ENCODE results near the gene RNASE4. TPM values are rescaled to one million over a fixed set of nuclear protein-coding genes. Genes with fewer than 3 reads are reported as not detected.
"Not testable (repeated sequence)": the region's sequence is repeated elsewhere in the genome, so short reads cannot be mapped to it uniquely, and the experiment has no call there.

The RNASE4 gene
- total RNA-seq, 1 donor from 2014 or later, result 2.6 TPM

- Mint-ChIP-seq H3K27me3 (ENCODE audit: low read depth) (no peaks in the 10 kb centered on the region), H3K9me3 (no peaks in the 10 kb centered on the region), H3K4me1 (peaks cover 17% of the 10 kb centered on the region), H3K36me3 (ENCODE audit: low read depth) (no peaks in the 10 kb centered on the region), H3K27ac (ENCODE audit: unreplicated experiment) (no peak overlapping the region), H3K4me3 (no peak overlapping the region)
- no peak for TF ChIP-seq CTCF (conservative IDR thresholded peaks at IDR 0.05)
- DNase-seq (ENCODE audit: low read depth, low spot score), result no peak
These were observed 46.5 kb downstream of the RNASE4 start for GRCh38 chr14:20730891-20731290.

GRCh38 chr14:20732477-20732876 lies 48.1 kb downstream of the RNASE4 start:
- Mint-ChIP-seq H3K27me3 (ENCODE audit: low read depth) (no peaks in the 10 kb centered on the region), H3K36me3 (ENCODE audit: low read depth) (no peaks in the 10 kb centered on the region), H3K27ac (ENCODE audit: unreplicated experiment) (peak overlapping the region; percentile 81), H3K4me1 (peaks cover 10% of the 10 kb centered on the region), H3K9me3 (no peaks in the 10 kb centered on the region), H3K4me3 (no peak overlapping the region)
- DNase-seq (ENCODE audit: low read depth, low spot score), result no peak
- TF ChIP-seq CTCF (conservative IDR thresholded peaks at IDR 0.05), result no peak

- no peaks in the 10 kb centered on the region for H3K27me3 Mint-ChIP-seq (ENCODE audit: low read depth)
- H3K9me3 Mint-ChIP-seq, result no peaks in the 10 kb centered on the region
- H3K36me3 Mint-ChIP-seq (ENCODE audit: low read depth), result no peaks in the 10 kb centered on the region
- TF ChIP-seq CTCF (conservative IDR thresholded peaks at IDR 0.05), result no peak
- no peak overlapping the region for H3K27ac Mint-ChIP-seq (ENCODE audit: unreplicated experiment)
- no peak for DNase-seq (ENCODE audit: low read depth, low spot score)
- H3K4me1 Mint-ChIP-seq, result peaks cover 10% of the 10 kb centered on the region
- H3K4me3 Mint-ChIP-seq, result no peak overlapping the region
These were observed 48.7 kb downstream of the RNASE4 start for GRCh38 chr14:20732979-20733635.

GRCh38 chr14:20733684-20734429 lies 49.5 kb downstream of the RNASE4 start:
- no peaks in the 10 kb centered on the region for H3K9me3 Mint-ChIP-seq
- no peak for DNase-seq (ENCODE audit: low read depth, low spot score)
- TF ChIP-seq CTCF (conservative IDR thresholded peaks at IDR 0.05), result no peak
- no peak overlapping the region for H3K4me3 Mint-ChIP-seq
- H3K27me3 Mint-ChIP-seq (ENCODE audit: low read depth), result no peaks in the 10 kb centered on the region
- no peak overlapping the region for H3K27ac Mint-ChIP-seq (ENCODE audit: unreplicated experiment)
- H3K4me1 Mint-ChIP-seq, result peaks cover 10% of the 10 kb centered on the region
- no peaks in the 10 kb centered on the region for H3K36me3 Mint-ChIP-seq (ENCODE audit: low read depth)

GRCh38 chr14:20734430-20734806 lies 50.1 kb downstream of the RNASE4 start:
- TF ChIP-seq CTCF (conservative IDR thresholded peaks at IDR 0.05), result no peak
- Mint-ChIP-seq H3K36me3 (ENCODE audit: low read depth) (no peaks in the 10 kb centered on the region), H3K9me3 (no peaks in the 10 kb centered on the region), H3K27ac (ENCODE audit: unreplicated experiment) (no peak overlapping the region), H3K4me3 (no peak overlapping the region), H3K27me3 (ENCODE audit: low read depth) (no peaks in the 10 kb centered on the region), H3K4me1 (peaks cover 10% of the 10 kb centered on the region)
- DNase-seq (ENCODE audit: low read depth, low spot score), result no peak

- not testable (repeated sequence) for H3K27me3 Mint-ChIP-seq (ENCODE audit: low read depth); H3K27ac Mint-ChIP-seq (ENCODE audit: unreplicated experiment); DNase-seq (ENCODE audit: low read depth, low spot score); H3K36me3 Mint-ChIP-seq (ENCODE audit: low read depth); H3K4me3 Mint-ChIP-seq; H3K9me3 Mint-ChIP-seq
- peaks cover 10% of the 10 kb centered on the region for H3K4me1 Mint-ChIP-seq
These were observed 53.9 kb downstream of the RNASE4 start for GRCh38 chr14:20738292-20738691.
